Measurements from ENCODE around the gene ASPHD2. TPM values are rescaled to one million over a fixed set of nuclear protein-coding genes. Genes with fewer than 3 reads are reported as not detected.

ASPHD2 gene
- total and polyA plus RNA-seq, 4 donors: 0.31 to 1.6 (median 0.95) TPM

Small RNAs within 50 kb of the gene (small RNA-seq; reads per million reads assigned to genes)
- not detected for gene RNA5SP495 (ENCODE audit: low replicate concordance)

Other genes with a start within 250 kb of the ASPHD2 start
- 10 to 100 TPM; 31.6 to 48.5 TPM for gene HPS4, start 54.5 kb downstream of the ASPHD2 start, total RNA-seq
- 10 to 100 TPM; 14.0 to 15.1 TPM for gene HPS4, start 54.5 kb downstream of the ASPHD2 start, polyA plus RNA-seq
- 10 to 100 TPM; 15.6 to 17.6 TPM for gene SRRD, start 54.6 kb downstream of the ASPHD2 start, total RNA-seq
- 10 to 100 TPM in 1 of 2 donors, 1 to 10 TPM in 1; 8.5 to 11.8 TPM for gene SRRD, start 54.6 kb downstream of the ASPHD2 start, polyA plus RNA-seq
- 10 to 100 TPM; 25.5 to 37.2 TPM for gene TFIP11, start 83.2 kb downstream of the ASPHD2 start, total RNA-seq
- gene TFIP11, start 83.2 kb downstream of the ASPHD2 start, polyA plus RNA-seq: 10 to 100 TPM; 18.4 to 23.5 TPM
- gene TPST2, start 160.9 kb downstream of the ASPHD2 start, total RNA-seq: 10 to 100 TPM; 47.6 to 72.3 TPM
- gene TPST2, start 160.9 kb downstream of the ASPHD2 start, polyA plus RNA-seq: 10 to 100 TPM; 32.6 to 72.2 TPM
- under 1 TPM; 0.34 to 0.57 TPM for gene CRYBB1, start 188.8 kb downstream of the ASPHD2 start, total RNA-seq
- 1 to 10 TPM in 1 of 2 donors, under 1 TPM in 1; 0.14 to 1.1 TPM for gene CRYBB1, start 188.8 kb downstream of the ASPHD2 start, polyA plus RNA-seq
- not detected for gene CRYBA4, start 192.7 kb downstream of the ASPHD2 start, total RNA-seq
- under 1 TPM; 0.06 to 0.22 TPM for gene CRYBA4, start 192.7 kb downstream of the ASPHD2 start, polyA plus RNA-seq
- 1 to 10 TPM; 4.6 to 5.0 TPM for gene MIAT, start 228.3 kb downstream of the ASPHD2 start, total RNA-seq
- gene MIAT, start 228.3 kb downstream of the ASPHD2 start, polyA plus RNA-seq: 1 to 10 TPM; 1.7 to 5.4 TPM